Dermis microvascular lymphatic vessel endothelial cell (primary cell): Measurements from ENCODE around the gene TMEM171. TPM values are rescaled to one million over a fixed set of nuclear protein-coding genes. Genes with fewer than 3 reads are reported as not detected.

Experiments used
- DNase-seq, 2 donors: peaks; one replicate each; pipeline versions ENCODE4 v3.0.0 to v3.0.0-alpha.2; 2010; ENCODE audit warnings: low read depth in 2 of 2
- total RNA-seq: library from RNA; depleted of rRNA; stranded (reverse); fragments of >200 nt; gene quantifications from 2 replicates; pipeline ENCODE4 v1.2.1, GENCODE V29; 2014

Gene TMEM171
- total RNA-seq, result 0.76 and 1.4 TPM in 2 replicates

DNA sequence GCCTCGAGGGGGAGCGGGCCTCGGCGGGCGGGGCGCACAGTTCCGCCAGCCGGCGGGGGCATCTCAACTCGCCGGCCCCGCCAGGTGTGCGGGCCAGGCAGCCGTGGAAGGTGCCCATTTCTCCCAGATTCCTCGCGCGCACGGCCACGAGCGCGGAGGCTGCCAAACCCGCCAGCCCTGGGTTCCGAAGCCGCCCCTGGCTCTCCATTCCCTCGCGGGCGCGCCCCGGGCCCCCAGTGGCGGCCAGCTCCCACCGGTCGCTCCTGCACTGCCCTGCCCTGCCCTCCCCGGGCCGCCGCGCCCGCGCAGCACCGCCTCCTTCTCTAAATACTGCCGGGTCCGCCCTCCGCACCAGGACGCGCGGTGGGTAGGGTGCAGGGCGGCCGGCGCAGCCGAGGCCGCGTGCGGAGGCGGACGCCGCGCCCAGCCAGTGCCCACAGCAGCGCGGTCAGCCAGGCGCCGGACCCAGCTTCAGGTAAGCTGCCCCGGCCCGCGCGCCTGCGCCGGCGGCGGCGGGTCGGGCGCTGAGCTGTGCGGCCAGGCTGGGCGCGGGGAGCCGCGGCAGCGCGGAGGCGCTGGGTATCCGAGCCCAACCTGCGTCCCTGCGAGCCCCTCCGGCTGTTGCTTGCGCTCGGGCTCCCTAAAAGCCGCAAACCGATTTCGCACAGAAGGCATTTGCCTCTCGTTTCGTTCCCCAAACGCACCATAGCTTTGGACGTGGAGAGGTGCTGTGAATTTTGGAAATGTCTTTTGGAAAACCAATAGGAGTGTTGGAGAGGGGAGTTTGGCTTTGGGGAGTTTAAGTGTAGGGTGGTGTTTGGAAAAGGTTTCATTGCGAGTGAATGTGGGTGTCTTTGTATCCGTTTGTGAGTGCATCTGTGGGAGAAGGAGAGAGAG, at the start of gene TMEM171:
Gene TMEM171, plus strand, starts transcription at position 354 of the 897 bp plus-strand sequence. CDS start 2,799 bp downstream, outside the sequence.
- peak; percentile 14 to 58 for DNase-seq

GRCh38 chr5:73081093-73081492, 39.3 kb upstream of the TMEM171 start:
- DNase-seq, result no peak

DNA sequence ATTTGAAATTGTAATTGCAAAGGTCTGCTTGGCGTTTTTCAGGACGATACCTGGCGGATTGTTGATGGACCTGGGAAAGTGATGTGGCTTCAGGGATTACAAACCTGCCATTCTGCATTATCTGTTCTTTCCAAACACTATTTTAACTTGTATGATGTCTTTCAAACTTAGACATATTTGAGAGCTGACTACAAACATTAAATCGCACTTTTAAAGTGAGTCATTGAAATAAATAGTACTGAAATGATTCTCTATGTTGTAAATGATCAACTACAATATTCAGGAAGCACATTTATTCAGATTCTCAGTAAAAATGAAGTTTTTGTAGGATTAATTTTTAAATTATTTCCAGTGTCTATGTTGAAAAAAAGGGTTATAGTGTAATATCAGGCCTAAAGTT, 32.3 kb upstream of the TMEM171 start:
- no peak for DNase-seq

GRCh38 chr5:73093943-73094342, 26.4 kb upstream of the TMEM171 start:
- DNase-seq, result peak in 1 of 2 donors; percentile 14

DNA sequence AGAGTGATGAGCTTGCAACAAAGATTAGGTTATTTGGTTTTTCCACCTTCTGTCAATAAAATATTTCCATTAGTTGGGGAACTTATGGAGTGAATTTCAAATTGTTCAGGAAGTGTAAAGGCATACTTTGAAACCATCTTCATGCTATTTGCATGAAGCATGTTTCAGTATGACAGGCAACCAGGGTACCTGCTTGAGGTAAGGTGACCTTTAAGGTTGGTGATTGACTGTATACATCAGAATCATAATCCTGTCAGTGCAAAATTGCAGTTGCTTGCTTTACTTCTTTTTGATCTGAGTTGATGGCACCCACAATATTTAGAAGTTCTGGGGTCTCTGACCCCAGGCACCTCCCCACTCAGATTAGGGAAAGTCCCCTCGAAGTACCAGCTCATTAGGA, 26.0 kb upstream of the TMEM171 start:
- no peak for DNase-seq

GRCh38 chr5:73095564-73096238, 24.7 kb upstream of the TMEM171 start:
- no peak for DNase-seq

DNA sequence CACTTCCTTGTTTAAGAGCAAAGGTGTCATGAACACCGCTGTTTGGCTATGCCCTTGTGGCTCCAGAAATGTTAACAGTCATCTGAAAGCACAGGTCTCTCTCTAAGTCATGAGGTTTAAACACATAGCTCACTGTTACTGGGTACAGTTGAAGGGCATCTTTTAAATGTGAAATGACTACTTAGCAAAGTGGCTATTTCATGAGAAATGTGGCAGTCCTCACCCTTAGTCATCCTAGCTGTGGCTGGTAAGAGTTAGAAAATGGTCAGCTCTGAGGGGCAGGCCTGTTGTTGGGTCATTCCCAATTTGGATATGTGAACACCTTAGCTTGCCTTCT, 24.2 kb upstream of the TMEM171 start:
- no peak for DNase-seq

DNA sequence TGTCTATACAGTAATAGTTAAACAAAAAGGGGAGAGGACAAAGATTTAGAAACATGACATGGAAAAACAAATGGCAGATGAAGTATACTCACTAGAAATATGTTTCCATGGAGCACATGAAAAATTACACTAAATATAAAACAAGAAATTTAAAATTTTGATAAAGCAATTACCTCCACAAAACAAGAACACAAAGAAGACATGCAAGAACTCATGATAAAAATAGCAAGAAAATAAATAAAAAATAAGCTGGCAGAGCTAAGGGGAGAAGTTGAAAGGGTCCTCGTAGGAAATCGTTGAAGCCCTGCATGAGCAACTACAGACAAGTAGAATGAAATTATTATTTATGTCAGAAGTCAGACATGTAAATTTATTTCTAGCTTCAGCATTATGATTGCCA, 22.6 kb upstream of the TMEM171 start:
- no peak for DNase-seq

DNA sequence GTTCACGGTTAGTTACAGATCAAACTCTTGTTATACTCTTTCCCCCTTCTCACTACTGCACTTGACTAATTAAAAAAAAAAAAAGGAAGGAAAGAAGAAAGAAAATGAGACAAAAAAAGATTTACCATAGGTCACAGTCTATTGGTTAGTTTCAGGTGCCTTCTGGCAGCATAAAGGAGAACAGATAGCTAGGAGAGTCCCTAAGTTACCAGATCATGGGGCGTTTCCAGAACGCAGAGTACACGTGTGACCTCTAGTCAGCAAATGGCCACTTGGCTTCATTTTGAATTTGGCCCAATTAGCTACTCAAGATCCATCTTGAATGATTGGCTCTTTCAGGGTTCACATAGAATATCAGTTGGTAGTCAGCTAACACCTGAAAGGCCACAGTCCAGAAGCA, 20.3 kb upstream of the TMEM171 start:
- no peak for DNase-seq

GRCh38 chr5:73103870-73104299, 16.5 kb upstream of the TMEM171 start:
- no peak for DNase-seq

GRCh38 chr5:73104326-73104725, 16.0 kb upstream of the TMEM171 start:
- DNase-seq, result no peak

GRCh38 chr5:73106335-73106734, 14.0 kb upstream of the TMEM171 start:
- no peak for DNase-seq

GRCh38 chr5:73110190-73110589, 10.2 kb upstream of the TMEM171 start:
- no peak for DNase-seq

- no peak for DNase-seq
Measured at GRCh38 chr5:73111536-73111935, 8.8 kb upstream of the TMEM171 start.

DNA sequence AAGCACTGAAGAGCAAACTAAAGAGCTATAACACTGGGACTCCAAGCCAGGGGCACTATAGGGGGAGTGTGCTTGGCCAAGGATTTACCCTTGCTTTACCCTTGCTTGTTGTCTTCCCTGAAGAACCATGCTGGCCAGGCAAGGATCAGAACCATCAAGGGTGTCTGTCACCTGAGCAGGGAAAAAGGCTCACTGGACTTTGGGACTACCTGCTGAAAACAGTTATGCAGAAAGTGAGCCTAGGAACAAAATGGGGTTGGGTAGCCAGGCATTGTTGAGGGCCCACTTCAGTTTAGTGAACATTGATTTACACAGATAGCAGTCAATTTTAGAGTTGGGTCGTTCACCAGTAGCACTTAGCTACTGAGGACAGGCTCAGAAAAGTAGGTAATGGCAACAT, 8.0 kb upstream of the TMEM171 start:
- DNase-seq, result no peak

DNA sequence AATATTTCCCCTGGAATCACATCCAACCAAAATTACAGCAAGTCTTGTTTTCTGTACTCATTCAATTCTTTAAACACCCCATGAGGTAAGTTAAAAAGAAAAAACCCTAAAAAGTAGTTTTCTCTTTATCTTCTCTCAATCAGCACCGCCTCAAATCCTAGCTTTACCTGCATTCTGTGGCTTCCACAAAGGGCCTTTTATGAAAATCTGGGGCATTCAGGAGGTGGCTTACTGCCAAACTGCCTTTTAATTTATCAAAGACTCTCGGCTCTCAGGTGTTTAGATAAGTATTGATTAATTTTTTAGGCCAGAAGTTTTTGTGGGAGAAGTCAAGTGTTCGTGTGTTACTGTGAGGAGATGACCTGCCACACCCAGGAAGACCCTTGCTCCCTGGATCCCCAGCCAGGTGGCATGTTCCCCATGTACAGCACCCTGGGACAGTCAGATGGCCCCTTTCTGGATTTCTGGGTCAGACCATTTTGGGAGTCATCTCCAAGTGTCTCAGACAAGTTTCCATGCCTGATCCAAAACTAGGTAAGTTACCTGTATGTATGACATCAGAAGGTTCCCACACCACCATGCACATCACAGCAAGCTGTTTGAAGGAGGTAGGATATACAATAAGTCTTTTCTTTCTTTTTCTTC, 6.2 kb upstream of the TMEM171 start:
- no peak for DNase-seq

GRCh38 chr5:73115399-73116051, 4.8 kb upstream of the TMEM171 start:
- no peak for DNase-seq

DNA sequence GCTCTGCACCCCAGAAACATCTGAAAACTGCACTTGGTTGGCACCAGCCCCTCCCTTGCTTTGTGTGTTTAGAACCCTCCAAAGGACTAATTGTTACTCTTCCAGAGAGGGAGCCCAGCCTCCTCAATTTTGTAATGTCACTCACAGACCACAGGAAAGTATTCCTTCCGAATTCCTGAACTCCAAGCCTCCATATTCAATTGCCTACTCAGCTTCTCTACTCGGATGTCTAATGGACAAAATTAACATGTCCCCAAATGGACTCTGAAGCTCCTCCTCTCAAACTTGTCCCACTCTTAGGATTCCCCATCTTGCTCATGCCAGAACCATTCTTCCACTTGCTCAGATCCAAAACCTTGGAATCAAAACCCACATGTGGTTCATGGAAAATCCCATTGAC, 3.9 kb upstream of the TMEM171 start:
- DNase-seq, result no peak

- no peak for DNase-seq
Measured at GRCh38 chr5:73117088-73117740, 3.2 kb upstream of the TMEM171 start.

GRCh38 chr5:73118391-73118973, 1.9 kb upstream of the TMEM171 start:
- no peak for DNase-seq
